ENCODE results near the gene IL17B.

Gene IL17B, protein sequence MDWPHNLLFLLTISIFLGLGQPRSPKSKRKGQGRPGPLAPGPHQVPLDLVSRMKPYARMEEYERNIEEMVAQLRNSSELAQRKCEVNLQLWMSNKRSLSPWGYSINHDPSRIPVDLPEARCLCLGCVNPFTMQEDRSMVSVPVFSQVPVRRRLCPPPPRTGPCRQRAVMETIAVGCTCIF

DNA sequence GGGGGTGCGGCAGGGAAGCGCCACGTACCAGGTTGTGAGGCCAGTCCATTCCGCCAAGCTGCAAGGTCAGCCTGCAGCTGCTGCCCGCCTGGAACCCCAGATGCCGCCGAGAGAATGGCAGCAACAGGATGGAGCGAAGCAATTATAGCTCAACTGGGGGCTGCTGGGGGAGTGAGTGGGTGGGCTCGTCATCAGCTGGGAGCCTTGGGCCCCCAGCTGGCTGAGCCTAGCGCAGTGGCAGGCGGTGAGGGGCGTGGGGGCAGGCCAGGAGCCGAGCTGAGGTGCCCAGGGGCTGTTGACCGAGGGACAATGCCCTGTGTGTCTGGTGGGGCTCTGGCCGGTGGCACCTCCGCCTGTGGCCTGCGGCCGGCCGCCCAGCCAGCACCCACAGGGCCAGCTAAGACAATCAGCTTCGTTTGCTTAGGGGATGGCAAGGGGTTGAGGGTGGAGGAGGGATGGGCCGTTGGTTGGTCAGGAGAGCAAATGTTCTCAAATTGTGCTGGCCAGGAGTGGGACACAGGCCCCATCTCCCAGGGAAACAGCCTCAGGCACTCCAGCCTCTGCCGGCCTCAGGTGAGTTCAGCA, at the start of gene IL17B:
Gene IL17B (minus strand): TSS at position 116 of the 585 bp plus-strand sequence. CDS start 67 bp downstream, at position 49.
- DNase-seq (ENCODE audit: low read depth in 2 of 2) = no peak

DNA sequence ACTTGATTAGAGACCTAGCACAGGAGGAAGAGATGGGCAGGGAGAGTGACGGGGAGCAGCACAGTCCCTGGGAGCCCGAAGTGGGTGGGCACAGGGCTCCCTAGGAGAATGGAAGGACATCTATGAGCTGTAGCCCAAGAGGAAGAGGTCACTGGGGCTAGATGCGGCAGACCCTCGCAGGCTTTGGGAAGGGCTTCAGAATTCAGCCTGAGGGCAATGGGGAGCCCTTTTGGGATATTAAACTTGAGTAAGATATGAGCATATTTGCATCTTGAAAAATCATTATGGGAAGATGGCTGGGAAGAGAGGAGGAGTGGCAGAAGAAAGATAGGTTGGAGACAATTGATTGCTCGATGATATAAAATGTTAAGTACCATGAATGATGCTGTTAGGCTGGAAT, 48.9 kb upstream of the IL17B start:
- no peak for DNase-seq (ENCODE audit: low read depth in 2 of 2)

DNA sequence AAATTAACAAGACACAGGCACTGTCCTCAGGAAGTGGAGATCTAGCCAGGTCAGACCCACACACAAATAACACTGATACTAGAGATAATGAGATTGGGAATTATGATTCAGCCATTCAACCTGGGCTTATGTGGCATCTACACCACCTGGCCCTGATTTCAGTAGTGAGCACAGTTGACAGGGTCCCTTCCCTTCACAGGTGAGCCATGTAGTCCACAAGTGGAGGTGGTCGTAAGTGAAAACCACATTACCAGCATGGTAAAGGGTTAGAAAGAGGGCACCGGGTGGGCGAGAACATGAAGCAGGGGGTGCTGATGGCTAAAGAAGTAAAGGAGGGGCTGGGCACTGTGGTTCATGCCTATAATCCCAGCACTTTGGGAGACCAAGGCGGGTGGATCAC, 48.3 kb upstream of the IL17B start:
- DNase-seq (ENCODE audit: low read depth in 2 of 2) = no peak

DNA sequence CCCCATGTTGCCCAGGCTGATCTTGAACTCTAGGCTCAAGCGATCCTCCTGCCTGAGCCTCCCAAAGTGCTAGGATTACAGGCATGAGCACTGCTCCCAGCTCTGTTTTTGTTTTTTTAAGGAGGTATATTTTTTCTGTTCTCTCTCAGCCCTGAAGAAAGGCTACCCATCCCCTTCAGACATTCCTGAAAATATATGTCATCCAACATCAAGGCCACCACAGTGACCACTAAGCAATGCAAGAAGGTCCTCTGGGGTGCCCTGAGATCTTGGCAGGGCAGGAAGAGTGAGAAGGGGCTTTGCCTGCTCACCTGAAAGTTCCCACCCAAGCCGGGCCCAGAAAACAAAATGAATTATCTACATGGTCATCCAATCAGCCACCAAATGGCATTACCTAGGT, 47.8 kb upstream of the IL17B start:
- no peak for DNase-seq (ENCODE audit: low read depth in 2 of 2)

DNA sequence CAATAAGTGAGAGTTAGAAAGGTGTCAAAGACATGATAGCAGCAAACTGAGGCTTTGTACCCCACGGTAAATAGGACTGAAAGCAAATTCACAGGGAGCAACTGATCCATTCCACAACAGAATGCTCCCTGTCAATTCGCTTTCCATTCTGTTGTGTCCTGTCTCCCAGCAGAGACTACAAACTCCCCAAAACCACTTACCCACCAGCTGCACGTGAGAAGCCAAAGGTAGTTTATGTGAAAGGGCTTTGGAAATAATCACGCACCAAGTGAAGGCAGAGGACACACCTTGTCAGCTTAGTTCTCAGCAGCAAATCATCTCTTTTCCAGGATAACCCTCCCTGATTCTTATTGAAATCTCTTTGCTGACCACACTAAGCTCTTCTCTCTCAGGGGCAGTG, 46.6 kb upstream of the IL17B start:
- DNase-seq (ENCODE audit: low read depth in 2 of 2) = no peak

DNA sequence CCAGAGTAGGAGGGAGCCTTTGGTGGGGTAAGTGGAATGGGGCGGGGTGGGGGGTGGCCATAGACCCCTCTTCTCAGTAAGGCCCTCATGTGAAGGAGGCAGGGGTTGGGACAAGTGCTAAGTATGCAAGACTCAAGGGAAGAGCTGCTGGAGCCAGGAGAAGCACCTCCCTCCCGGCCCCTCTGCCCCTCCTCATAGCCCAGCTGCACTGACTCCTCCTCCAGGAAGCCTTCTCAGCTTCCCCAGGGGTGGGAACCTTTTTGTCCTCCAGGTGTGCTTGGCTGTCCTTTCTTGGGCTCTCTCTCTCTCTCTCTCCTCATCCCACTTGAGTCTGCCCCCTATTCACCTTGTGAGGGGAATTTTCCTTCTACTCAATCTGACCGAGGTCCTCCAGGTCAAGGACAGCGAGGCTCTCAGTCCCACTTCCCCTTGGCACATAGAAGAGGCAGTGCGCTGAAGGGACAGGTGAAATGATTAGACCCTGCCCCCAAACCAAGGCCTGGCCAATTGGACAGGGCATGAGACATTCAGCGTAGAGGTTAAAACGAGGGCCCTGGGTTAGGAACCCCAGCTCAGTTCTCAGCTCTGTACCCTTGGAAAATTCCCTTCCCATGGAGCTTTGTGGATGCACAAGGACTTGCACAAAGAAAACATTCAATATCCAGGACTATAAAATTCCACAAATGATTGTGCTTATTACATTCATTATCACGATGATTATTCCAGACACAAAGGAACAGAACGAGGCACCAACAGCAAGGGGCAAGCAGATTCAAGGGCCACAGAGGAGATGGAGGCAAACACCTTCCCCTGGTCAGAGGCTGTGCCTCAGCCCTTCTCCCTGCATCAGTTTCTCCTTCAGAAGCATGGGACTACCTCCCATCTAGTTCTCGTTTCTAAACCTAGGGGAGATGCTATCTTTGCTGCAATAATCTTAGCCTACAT, 45.6 kb upstream of the IL17B start:
- DNase-seq (ENCODE audit: low read depth in 2 of 2) = no peak

DNA sequence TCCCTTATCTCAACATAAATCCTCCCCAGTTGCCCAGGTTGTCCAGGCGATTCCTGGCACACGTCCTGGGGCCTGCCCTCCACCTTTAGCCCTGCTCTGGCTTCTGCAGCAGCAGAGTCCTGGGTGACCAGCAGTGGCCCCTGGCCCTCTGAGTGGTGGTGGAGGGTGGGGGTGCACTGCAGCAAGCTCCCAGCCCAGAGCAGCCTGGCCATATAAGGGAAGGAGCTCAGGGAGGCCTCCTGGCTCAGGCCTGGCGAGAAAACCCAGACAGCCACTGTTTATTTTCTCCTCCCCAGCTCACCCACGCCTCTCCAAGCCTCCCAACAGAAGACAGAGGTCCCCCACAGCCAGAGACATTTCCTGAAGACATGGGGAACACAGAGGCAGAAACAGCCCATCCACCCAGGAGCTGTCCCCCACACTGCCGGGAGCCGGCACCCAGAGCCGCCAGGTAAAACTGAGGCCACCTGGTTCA, 44.7 kb upstream of the IL17B start:
- no peak for DNase-seq (ENCODE audit: low read depth in 2 of 2)

DNA sequence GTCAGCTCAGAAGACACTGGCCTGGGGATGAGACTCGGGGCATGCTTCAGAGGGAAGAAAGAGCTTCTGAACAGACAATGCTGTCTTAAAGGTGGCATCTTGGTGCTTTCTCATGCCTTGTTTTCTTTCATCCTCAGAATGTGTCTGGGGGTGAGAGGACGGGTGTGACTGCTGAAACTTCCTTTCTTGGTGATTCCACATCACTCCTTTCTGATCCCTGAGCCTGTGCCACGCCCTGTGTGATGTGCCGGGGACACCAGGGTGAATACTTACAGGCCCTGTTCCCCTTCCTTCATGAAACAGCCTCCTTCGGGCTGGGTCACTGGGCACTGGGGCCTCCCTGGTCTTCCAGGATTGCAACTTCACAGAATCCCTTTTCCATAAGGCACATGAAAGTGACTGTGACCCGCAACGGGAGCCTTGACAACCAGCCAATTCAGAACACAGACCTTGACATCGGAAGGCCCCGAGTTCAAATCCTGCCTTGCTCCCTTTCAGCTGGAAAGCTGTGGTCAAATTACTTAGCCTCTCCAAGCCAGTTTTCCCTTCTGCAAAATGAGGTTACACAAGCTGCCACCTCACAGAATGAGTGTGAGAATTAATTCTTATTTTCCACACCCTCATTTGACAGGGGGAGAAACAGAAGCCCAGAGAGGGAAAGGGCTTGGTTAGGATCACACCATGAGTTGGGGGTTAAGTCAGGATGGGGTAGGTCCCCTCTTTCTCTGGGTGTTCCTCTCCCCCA, 44.1 kb upstream of the IL17B start:
- no peak for DNase-seq (ENCODE audit: low read depth in 2 of 2)

DNA sequence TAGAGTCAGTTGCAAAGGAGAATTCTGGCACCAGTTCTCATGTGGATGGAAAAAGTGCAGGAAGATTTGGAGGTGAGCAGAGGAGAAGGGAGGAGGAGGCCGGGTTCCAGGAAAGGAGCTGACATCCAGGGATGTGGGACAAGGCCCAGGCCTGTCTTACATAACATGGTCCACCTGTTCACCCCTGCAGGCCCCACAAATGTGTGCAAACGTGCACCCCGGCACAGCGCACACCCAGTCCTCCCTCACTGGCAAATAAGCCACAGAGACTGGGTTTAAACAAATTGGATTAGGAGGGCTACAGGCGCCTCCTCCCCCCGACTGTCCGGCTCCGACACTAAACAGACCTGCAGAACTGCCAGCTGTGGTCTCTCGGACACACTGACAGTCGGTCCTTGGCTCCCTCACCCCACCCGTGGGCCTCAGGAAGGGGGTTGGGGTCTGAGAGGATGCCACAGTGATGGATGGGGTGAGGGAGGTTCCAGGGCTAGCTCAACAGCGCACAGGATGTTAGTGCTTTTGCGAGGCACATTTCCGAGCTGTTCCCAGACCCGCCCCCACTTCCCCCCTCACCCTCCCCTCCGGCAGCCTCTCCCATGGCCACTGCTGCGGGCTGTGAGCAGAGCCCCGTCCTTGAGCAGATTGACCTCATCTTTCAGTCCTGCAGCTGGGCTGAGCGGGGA, 43.4 kb upstream of the IL17B start:
- DNase-seq (ENCODE audit: low read depth in 2 of 2) = no peak

DNA sequence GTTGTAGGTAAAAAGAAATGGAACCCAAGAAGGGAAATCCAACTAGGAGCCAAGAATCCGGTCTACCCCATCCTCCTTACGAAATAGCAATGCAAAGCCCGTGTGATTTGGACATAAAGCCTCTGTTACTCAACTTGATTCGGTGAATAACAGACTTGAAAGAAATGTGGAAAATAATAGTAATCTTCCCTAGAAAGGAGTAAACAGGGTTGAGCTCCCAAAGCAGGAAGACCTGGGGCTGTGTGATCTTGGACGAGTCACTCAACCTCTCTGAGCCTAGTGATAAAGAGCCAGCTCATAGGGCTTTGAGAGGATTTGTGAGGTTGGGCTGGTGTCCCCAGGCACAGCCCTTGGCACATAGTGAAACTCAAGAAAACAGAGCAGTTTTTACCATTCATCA, 42.7 kb upstream of the IL17B start:
- no peak for DNase-seq (ENCODE audit: low read depth in 2 of 2)

DNA sequence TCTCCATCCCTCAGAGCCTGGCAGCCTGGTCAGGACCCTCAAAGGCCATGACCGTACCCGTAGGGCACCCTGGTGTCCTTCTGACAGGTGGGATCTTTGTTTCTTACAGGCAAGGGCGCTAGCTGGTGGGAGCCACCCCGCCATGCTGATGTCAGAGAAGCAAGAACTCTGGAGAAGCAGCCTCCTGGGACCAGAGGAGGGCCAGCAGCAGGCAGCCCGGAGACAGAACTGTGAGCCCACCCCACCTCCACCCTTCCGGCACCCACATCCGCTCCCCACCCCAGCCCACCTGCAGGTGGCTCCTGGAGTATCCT, 42.2 kb upstream of the IL17B start:
- no peak for DNase-seq (ENCODE audit: low read depth in 2 of 2)

DNA sequence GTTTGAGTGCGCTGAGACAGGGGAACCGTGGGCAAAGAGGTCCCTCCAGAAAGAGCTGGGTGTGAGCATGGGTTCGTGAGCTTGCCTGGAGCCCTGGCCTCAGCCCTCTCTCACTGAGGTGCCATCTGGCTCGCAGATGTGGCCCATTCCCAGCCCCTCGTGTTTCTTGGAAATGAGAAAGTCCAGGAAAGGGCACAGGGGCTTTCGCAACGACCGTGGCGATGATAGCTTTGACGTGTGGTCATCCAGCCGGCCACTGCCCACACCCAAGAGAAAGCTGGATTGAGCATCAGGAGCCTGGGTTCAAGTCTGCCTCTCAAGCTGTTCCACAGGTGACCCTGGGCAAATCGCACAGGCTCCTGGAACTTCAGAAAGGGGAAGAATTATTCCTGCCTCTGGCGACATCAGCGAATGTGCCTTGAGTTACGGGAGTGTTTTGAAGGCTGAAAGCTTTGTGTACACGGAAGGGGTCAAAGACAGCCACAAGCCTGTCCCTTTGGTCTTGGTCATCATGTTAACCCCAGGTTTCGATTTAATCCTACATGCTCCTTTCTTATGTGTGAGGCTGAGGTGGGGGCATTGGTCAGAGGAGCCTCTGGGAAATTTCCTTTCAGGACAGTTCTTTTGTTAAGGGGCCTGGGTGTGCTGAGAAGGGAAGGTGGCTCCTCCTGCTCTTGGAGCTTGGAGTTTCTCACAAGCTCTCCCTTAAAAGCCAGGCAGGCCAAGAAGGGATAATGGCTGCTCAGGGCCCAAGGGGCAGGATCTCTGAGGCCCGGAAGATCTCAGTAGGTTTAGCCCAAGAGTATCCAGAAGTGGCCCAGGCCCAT, 41.7 kb upstream of the IL17B start:
- no peak for DNase-seq (ENCODE audit: low read depth in 2 of 2)

DNA sequence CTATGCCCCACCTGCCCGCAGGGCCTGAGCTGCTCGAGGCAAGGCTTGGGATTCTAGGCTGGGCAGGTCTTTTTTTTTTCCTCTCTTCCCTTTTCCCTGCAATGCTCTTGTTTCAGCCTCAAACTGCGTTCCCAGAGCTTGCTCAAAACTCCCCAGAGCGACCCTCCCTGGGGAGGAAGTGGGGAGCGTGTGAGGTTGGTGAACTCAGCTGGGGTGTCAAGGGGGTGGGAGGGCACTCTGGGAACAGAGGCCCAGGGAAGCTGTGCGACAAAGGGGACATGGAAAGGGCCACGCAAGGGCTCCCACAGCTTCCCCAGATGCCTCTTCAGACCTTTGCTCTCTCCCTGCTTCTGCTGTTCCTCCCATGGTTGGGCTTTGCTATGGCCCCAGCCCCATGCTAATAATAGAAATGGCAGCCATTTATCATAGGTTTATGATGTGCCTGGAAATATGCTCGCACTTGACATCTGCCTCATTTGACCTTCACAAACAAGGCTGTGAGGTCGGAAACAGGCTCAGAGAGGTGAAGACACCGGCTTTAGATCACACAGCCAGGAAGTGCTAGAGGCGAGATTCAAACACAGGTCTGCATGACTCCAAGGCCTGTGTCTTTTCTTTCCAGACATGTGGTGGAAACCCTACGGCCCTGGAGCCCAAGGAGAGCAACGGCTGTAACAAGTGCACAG, 40.9 kb upstream of the IL17B start:
- no peak for DNase-seq (ENCODE audit: low read depth in 2 of 2)

DNA sequence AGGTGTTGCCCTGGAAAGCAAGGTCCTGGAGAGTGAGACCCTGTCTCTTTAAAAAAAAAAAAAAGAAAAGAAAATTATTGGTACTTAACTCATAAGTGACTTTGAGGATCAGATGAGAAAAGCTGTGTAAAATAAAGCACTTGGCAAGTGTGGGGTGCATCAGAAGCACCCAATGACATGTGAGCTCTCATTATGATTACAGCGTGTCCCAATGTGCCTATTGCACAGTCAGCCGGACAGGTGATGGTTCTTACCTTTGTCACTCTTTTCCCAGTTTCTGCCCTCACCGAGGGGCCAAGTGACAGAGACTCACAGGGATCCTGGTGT, 40.4 kb upstream of the IL17B start:
- DNase-seq (ENCODE audit: low read depth in 2 of 2) = no peak

DNA sequence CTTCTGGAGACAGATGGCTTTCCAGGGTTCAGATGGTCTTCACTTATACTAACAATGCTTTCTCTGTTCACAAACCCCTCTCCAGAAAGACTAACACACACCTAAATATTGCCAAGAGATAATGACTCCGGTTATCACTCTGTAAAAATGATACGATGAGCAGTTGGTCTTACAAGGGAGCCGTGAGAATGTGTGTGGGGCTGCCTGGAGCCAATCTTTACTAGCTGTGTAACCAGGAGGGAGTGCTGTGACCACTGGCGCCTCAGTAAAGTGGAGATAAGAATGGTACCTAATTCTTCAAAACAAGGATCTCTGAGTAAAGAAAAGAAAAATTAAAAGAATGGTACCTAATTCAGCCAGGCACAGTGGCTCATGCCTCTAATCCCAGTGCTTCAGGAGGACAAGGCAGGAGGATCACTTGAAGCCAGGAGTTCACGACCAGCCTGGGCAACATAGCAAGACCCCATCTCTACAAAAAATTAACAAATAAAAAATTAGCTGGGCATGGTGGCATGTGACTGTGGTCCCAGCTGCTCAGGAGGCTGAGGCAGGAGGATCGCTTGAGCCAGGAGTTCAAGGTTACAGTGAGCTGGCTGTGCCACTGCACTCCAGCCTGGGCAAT, 39.9 kb upstream of the IL17B start:
- no peak for DNase-seq (ENCODE audit: low read depth in 2 of 2)

DNA sequence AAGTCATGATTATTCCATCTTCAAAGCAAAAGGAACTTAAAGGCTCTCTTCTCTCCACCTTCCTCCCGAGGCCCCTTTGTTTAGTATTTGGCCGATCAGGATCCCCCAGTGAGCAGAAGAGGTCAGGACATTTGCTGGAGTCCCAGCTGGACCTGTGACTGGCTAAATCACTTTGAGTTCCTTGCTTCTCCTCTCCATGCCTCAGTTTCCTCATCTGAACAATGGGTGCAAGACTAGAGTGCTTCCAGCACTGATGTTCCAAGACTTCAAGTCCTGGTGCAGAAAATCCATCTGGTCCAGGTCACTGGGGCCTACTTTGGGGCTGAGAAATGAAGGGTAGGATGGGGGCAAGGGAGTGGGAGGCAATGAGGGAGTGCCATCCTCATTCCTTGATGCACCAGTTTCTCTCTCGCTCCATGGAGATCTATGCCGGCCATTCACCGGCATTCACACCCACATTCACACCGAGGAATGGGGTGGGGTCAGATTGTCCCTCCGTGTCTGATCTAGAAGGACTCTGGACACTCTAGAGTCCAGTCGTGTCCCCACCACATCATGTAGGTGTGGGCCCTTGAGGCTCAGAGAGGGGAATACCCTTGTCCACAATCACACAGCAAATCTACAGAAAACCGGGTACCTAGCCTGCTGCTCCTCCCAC, 38.7 kb upstream of the IL17B start:
- DNase-seq (ENCODE audit: low read depth in 2 of 2) = no peak

DNA sequence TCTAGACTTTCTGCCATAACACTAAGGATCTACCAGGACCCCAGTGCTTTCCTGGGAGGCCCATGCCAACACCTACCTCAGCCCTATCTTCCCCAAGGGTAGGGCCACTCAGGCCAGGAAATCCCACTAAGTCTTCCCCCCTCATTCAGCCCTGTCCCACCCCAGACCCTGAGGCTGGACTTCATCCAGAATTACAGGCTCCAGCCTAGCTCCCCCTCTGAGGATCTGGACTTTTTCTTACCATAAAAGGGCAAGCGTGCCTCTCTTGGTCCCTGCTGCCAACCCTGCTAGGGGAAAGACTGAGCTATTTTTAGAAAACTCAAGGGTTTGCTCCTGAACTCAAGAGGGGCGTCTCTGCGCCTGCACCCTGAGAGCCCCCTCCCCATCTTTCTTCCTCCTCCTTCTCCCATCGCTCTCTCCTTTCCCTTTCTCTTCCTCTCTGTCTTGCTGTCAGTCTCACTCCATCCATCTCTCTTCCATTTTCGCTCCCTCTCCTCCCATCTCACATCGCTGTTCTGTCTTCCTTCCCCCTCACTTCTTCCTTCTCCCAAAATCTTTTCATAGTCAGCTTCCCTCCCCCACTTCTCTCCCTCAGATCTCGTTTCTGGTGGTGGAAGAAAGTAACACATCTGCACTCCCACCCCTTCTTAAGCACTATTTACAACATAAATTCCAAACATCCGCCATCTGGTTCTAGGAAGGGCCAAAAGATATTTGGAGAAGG, 38.1 kb upstream of the IL17B start:
- DNase-seq (ENCODE audit: low read depth in 2 of 2) = no peak

DNA sequence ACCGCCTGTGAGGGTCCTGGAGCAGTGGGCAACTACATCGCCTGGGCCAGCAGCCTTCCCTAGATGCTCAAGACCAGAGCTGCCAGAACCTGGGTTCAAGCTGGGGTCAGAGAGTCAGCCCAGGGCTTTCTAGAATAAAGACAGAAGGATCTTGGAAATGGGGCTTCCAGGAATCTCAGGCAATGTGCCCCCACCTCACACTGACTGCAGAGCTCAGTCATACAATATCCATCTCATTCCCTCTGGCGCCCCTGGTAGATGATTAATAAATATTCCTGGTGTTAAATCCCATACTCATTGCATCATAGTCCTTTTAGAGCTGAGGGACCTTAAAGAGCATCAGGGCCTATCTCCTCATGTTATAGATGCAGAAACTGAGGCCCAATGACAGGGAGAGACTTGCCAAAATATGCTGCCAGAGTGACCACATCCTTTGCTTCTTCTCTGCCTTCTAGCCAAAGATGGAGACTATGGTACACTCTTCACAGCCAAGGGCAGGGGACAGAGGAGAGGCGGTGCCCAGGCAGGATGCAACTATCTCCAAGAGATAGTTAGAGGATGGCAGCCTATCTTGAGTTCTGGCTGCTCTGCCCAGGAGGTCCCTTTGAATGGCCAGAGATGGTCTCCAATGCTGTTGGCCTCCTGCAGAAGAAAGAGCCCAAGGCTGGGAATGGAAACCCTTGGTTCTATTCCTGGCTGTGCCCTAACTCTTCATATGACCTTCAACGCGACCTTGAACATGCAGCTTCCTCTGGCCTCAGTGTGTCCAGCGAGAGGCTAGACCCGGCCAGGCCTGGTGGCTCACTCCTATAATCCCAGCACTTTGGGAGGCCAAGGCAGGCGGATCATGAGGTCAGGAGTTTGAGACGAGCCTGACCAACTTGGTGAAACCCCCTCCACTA, 36.2 kb upstream of the IL17B start:
- DNase-seq (ENCODE audit: low read depth in 2 of 2) = no peak

Data from fibroblast of skin of left biceps (primary cell).